GM12872 (cell line): ENCODE measurements around the gene PRKAR1A.

Experiments used
- TF ChIP-seq, protein P1 (sequence below): IDR thresholded peaks from 3 replicates; pipeline ENCODE4 v1.5.1; 2011; ENCODE audit warnings: low read depth, mild to moderate bottlenecking, low read length, moderate library complexity; ENCODE audit not compliant: insufficient read depth

The PRKAR1A gene

DNA sequence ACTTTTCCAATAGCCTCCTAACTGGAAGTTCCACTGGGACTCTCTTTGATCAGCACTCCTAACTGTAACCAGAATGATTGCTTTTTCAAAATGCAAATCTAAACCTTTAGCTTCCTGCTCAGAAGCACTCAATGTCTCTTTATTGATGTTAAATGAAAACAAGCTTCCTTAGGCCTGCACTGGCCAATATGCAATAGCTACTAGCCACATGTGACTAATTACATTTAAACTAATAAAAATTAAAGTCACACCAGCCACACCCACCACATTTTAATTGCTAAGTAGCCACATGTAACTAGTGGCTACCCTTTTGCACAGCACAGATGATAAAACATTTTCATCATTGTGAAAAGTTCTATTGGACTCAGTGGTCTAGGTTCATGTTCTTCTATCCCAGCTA, 57.1 kb downstream of the PRKAR1A start:
- TF ChIP-seq, protein P1, sequence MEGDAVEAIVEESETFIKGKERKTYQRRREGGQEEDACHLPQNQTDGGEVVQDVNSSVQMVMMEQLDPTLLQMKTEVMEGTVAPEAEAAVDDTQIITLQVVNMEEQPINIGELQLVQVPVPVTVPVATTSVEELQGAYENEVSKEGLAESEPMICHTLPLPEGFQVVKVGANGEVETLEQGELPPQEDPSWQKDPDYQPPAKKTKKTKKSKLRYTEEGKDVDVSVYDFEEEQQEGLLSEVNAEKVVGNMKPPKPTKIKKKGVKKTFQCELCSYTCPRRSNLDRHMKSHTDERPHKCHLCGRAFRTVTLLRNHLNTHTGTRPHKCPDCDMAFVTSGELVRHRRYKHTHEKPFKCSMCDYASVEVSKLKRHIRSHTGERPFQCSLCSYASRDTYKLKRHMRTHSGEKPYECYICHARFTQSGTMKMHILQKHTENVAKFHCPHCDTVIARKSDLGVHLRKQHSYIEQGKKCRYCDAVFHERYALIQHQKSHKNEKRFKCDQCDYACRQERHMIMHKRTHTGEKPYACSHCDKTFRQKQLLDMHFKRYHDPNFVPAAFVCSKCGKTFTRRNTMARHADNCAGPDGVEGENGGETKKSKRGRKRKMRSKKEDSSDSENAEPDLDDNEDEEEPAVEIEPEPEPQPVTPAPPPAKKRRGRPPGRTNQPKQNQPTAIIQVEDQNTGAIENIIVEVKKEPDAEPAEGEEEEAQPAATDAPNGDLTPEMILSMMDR = no peak

DNA sequence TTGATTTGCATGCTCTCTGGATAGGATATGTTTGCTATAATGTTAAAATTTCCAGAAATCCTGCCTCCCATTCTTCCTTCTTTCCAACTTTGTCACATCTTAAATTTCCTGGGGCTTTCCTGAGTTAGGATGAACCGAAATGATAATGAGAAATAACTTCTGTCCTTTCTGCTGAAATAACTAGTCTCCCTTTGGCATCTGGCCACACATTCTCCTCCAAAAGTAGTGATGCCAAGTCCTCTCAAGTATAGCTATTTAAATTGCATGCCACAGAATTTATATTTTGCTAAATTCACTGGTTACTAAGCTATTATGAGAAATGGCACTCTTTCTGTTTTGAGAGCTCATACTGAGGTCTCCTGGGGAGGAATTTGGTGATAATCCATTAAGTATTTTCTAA, 58.3 kb downstream of the PRKAR1A start:
- TF ChIP-seq, protein P1 = no peak

DNA sequence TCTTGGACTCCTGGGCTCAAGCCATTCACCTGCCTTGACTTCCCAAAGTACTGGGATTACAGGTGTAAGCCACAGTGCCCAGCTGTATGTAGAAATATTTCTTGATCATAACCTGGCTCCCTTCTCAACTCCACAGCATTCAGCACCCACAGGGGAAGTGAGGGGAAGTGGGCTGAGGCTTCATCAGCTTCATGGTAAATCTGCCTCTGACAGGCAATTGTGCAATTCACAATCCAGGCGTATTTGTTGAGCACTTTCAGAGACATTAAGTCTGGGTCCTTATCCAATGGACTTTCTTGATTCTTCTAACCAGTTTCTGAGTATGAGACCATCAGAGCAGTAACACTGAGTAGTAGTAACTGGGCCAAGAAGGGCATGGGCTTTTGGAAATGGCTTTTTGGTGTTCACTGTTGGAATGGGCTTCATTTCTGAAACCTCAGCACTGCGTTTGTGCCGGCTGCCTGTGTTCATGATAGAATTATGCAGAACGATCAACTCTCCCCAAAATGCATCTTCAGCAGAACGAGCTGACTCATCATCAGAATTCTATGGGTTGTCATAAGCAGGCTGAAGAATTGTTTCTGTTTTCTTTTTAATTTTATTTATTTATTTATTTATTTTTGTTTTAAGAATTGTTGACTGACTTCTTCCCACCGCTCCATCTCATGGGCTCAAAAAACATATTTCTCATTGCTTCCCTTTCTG, 60.1 kb downstream of the PRKAR1A start:
- TF ChIP-seq, protein P1 = no peak

DNA sequence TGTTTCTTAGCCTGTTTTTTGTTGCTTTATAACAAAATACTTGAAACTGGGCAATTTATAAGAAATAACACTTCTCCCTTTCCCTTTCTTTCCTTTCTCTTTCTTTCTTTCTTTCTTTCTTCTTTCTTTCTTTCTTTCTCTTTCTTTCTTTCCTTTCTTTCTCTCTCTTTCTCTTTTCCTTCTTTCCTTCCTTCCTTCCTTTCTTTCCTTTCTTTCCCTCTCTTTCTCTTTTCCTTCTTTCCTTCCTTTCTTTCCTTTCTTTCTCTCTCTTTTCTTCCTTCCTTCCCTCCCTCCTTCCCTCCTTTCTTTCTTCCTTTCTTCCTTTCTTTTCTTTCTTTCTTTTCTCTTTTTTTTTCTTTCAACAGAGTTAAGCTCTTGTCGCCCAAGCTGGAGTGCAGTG, 61.1 kb downstream of the PRKAR1A start:
- TF ChIP-seq, protein P1 = no peak

DNA sequence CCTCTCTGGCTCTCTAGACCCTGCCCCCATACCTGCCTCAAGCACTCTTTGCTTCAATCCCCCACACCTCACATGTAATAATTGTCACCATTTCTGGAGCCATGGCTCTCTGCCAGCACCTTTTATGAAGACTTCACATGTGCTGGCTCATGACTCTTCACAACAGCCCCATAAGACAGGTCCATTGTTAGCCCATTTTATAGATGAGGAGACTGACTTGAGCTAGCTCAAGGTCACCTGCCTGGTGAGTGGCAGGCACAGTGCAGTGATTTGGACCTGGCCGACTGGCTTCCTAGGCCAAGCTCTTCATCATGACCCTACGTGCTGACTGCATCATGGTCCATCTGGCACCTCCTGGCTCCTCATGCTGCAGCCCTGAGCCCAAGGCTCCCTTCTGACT, 63.9 kb downstream of the PRKAR1A start:
- TF ChIP-seq, protein P1 = no peak

DNA sequence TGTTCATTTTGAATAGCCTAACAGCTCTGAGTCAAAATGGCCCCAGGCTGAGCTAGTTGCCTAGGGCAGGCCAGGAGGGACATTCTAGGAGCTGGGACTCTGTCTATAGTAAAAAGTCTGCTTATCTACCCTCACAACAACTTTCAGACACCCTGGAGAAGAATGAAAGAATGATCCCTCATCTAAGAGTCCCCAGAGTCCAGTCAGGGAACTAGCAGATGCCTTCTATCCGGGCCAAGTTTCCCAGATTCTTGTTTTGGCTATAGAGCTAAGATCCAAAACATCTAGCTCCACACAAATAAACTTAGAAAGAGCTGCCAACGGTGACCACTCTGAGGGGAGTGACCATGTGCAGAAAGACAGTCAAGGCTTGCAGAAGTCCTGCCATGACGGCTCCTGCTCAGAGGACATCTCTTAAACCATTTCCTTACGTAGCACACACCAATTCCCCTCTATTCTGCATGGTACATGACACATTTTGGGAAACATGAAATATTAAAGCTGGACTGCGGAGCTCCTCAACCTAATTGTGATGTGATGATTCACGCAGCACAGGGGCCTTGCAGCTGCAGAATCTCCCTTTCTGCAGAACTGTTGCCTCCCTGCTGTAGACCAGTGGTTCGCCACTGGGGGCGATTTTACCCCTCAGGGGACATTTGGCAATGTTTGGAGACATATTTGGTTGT, 64.7 kb downstream of the PRKAR1A start:
- TF ChIP-seq, protein P1 = peak; percentile 26; the same call in 1 of the 3 replicates

DNA sequence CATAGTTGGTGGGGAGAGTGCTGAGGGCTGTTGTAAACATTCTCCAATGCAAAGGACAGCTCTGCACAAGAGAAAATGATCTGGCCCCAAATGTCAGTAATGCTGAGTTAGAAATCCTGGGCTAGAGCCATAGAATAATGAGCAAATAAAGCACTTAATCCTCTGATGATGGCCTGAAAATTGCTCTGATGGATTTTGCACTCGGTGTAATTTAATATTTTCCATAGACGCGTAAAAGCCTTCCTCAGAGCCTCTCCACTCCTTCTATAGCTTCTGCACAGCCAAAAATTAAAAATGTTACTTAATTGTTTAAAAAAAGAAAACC, 65.2 kb downstream of the PRKAR1A start:
- TF ChIP-seq, protein P1 = no peak
